Breast epithelium (tissue), 3 donors: Measurements from ENCODE around the gene SRMS.

Source experiments
- CTCF ChIP-seq, 3 donors: fragments of 450-650 bp; IDR thresholded peaks; one replicate each; pipeline ENCODE4 v1.5.1; 2016 to 2017; ENCODE audit warnings: antibody characterized with exemption in 3 of 3, mild to moderate bottlenecking in 3 of 3, moderate library complexity in 3 of 3
- POLR2AphosphoS5 ChIP-seq, 3 donors: sonication (generic); formaldehyde crosslinking; IDR thresholded peaks; one replicate each; pipeline ENCODE4 v1.6.1; 2017; ENCODE audit warnings: antibody characterized with exemption in 3 of 3

GRCh38 chr20:63508072-63508768 lies 39.3 kb downstream of the SRMS start:
- TF ChIP-seq CTCF (IDR thresholded peaks at IDR 0.05) = no peak
- TF ChIP-seq POLR2AphosphoS5 (IDR thresholded peaks at IDR 0.05) = no peak
